RCC 7860 (cell line): ENCODE results near the gene VASN.

Experiments
- DNase-seq: peaks from one replicate; pipeline ENCODE4 v3.0.0-alpha.2; 2015; ENCODE audit warnings: low spot score
- FAIRE-seq: peaks from 2 replicates; lab custom pipeline; 2012; peaks lifted over from hg19 to GRCh38; lab: Jason Lieb, UNC

Gene VASN

DNA sequence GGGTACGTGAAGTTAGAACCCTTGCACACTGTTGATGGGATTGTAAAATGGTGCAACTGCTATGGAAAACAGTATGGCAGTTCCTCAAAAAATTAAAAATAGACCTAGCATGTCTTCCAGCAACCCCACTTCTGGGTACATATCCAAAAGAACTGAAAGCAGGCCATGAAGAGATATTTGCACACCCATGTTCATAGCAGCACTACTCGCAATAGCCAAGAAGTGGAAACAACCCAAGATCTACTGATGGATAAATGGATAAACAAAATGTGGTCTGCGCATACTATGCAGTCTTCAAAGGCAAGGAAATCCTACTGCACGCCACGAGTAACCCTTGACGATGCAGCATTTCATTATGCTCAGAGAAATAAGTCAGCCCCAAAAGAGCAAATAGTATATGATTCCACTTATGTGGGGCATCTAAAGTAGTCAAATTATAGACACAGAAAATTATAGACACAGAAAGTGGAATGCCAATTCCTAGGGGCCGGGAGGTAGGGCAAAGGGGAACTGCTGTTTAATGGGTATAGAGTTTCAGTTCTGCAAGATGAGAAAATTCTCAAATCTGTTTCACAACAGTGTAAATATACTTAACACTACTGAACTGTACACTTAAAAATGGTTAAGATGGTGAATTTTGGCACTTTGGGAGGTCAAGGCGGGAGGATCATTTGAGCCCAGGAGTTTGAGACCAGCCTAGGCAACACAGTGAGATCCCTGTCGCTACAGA is 27.5 kb downstream of the VASN start:
- FAIRE-seq = no peak
- no peak for DNase-seq

- no peak for FAIRE-seq
- no peak for DNase-seq
These were observed 29.4 kb downstream of the VASN start for GRCh38 chr16:4401094-4401501.

DNA sequence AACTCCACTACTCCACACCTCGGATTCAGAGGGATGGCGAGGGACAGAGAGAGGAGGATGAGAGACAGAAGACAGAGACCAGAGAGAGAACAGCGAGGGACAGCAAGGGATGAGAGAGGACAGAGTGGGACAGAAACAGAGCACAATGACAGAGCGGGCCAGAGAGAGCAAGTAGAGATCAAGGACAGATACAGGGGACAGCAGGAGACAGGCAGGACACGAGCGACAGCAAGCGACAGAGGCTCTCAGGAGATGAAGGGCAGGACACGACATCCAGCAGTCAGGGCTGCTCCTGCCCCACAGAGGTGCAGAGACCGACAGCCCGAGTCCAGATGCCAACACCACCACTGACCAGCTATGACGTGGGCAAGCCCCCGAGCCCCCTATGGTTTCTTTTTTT is 29.9 kb downstream of the VASN start:
- DNase-seq = no peak
- FAIRE-seq = no peak

DNA sequence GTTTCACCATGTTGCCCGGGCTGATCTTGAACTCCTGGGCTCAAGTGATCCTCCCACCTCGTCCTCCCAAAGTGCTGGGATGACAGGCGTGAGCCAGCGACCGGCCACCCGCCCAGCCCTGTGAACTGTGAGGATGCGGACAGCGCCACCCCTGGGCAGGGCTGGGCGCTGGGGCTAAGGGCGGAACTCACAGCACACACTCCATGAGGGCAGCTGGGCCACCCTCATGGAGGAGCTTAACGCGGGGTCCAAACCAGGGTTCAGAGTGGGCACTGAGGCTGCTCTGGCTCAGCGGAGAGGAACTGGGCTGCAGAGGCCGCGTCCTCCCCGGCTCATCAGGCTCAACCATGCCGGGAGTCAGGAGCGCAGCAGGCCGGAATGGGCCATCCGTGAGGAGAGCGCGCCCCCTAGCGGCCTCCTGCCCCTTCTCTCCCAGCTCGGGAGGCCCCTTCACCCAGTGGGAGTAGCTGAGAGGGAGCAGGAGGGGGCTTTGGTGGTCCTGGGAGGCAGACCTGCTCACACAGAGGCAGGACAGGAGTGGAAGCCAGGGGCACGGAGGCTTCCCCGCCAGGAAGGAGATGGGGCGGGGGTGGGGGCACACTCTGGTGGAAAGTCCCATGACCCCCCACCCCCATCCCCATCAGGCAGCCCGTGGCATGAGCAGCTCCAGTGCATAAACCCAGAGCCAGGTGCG is 30.9 kb downstream of the VASN start:
- DNase-seq (peak; percentile 29), FAIRE-seq (no peak)

GRCh38 chr16:4403133-4403949 is 31.7 kb downstream of the VASN start:
- DNase-seq (no peak), FAIRE-seq (no peak)

DNA sequence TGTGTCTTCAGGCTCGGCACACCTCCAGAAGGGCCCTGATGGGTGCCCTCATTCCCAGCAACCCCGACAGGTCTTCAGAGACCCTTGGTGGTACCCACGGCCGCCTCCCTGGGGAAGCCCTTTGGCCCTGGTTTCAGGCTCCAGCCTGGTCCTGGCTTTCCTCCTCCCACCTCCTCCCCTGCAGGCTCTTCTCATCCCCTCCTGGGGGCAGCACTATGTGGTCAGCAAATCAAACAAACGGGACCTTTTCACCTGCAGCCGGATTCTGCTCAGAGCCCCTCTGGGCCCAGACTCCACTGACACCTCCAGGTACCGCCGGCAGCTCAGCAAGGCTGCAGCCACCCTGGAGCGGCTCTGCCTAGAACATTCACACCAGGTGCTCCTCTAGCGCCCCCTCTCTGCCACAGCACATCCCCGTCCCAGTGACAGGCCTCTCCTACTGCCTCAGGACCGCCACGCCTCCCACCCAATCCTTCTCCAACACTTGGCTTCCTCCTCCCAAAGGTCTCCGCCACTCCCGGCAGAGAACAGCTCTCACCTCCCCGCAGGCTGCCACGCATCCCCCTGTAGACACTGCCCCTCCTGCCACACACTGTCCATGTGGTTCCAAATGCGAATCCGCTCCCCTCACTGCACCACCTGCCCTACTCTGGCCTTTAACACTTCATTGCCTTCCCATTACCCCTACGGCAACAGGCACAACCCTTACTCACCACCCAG is 32.8 kb downstream of the VASN start:
- FAIRE-seq (no peak), DNase-seq (peak; percentile 11)

GRCh38 chr16:4404967-4405696 is 33.5 kb downstream of the VASN start:
- FAIRE-seq = no peak
- no peak for DNase-seq

DNA sequence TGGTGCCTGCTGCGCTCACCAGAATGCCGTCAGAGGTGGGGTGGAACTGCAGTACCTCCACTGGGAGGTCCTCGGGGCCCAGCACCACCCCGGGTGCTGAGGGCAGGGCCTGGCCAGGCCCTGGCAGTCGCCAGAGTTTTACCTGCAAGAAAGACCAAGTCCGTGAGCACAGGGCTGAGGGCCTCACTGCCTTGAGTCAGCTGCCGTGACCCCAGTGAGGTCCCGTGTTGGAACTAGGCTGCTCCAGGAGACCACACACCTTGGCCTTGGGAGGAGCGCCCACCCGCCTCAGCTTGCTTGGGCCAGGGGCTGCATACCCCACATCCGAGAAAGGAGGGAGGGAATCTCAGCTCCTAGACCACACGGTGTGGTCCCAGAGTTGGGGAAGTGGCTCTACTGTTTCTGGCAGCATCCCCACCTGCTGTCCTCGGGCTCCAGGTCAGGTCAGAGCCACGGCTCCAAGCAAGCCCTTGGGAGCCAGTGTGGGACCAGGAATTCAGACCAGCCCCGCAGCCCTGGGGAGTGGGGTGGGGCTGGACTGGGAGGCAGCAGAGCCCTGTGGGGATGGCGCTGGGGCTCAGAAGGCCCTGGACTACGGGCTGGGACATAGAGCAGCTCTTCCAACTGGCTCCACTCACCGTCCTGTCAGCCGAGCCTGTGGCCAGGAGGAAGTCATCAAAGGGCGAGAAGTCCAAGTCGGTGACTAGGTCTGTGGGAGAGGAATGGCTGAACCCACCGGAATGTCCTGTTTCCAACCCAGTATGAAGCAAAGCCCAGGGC is 36.1 kb downstream of the VASN start:
- DNase-seq = no peak
- no peak for FAIRE-seq

DNA sequence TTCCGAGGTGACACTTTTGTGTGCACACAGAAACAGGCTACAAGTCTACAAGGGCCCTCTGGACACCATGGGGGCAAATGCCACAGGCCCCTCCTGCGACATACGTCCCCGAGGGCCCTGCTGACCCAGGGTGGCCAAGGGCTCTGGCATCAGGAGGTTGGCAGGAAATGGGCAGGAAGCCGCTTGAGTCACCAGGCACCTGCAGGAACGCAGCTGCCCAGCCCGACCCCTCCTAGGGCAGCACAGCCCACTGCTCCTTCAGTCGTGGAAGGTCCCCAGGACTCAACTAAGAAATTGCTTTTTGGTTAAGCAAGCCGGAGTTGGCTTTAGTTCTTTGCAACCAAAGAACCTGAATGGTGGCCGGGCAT is 36.7 kb downstream of the VASN start:
- no peak for FAIRE-seq
- no peak for DNase-seq

DNA sequence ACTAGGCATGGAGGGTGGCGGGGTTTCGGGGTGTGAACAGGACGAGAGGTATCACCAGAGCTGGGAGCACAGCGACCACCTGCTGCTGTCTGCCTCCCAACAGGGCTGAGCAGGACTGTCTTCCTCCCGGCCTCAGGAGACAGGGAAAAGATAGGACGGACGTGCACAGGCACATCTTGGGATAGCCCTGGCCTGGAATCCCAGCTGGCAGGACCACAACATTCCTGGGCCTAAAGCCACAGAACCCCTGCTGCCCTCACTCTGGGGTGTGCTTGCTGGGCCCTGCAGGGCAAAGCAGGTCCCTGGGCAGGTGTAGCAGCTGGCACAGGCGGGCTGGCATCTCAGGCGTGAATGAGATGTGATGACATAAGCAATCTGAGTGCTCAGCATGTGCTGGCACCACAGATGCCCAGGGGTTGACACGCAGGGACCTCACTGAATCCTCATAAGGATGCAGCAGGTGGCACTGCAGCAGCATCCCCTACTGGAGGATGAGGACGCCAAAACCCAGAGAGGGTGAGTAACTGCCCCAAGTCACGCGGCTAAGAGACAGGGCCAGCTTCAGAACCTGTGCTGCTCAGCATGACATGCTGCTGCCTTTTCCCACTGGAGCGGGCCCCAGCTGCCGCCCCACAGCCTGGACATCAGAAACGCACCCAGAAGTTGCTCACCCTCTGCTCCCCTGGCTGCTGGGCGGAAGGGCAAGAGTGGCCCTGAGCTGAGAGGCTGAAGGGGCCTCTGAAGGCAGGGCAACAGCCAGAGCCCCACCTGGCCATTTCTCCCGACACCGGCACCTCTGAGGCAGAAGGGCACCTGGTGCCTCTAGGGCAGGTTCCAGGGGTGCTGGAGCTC is 37.7 kb downstream of the VASN start:
- FAIRE-seq (no peak), DNase-seq (no peak)

DNA sequence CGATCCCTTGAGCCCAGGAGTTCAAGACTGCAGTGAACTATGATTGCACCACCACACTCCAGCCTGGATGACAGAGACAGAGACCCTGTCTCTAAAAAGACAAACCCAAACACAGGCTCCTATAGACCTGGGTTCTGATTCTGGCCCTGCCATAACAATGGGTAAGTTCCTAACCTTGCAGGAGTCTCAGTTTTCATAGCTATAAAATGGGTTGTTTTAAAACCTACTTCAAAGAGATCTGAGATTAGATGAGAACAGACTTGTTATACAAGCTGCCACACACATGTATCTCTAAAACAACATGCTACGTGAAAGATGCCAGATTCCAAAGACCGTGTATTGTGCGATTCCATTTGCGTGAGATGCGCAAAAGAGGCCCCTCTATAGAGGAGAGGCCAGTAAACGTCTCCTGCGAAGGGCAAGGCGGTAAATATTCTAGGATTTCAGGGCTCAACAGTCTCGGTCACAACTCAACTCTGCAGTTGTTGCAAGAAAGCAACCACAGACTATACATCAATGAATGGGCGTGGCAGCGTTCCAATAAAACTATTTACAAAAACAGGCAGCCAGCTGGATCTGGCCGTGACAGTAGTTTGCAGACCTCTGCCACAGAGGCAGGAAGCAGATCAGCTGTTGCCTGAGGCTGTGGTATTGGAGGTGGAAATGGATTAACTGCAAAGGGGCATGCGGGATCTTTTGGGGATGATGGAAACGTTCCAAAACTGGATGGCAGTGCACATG is 38.9 kb downstream of the VASN start:
- FAIRE-seq = no peak
- no peak for DNase-seq

DNA sequence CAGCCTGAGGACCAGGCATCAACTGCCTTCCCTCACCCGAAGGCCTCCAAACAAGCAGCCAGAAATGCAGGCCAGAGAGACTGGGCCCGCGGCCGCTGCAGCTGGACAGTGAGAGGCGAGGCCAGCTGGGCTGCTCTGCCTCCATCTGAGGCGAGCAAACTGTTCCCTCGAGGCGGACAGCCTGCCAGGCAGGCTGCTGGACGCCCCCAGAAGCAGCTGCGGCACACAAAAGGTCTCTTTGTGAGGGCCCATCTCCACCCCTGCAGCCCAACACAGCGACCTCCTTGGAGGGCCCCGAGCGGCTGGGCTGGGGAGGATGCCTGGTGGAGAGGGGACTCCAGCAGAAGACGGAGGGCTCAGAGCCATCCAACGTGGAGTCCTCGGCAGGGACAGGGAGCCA is 40.0 kb downstream of the VASN start:
- DNase-seq (no peak), FAIRE-seq (no peak)

GRCh38 chr16:4412159-4412558 is 40.5 kb downstream of the VASN start:
- FAIRE-seq (no peak), DNase-seq (no peak)

GRCh38 chr16:4412854-4413253 is 41.2 kb downstream of the VASN start:
- DNase-seq (no peak), FAIRE-seq (no peak)

GRCh38 chr16:4414187-4414917 is 42.7 kb downstream of the VASN start:
- no peak for DNase-seq
- no peak for FAIRE-seq

- DNase-seq = no peak
These were observed 44.0 kb downstream of the VASN start for GRCh38 chr16:4415538-4416199.

More at GRCh38 chr16:4415538-4416199, 44.0 kb downstream of the VASN start:
- FAIRE-seq = no peak
